Colon (tissue), 2 donors: ENCODE measurements around the gene ZBTB12.

Experiments used
- FAIRE-seq: peaks from 2 replicates; lab custom pipeline; 2012; peaks lifted over from hg19 to GRCh38; lab: Jason Lieb, UNC
- donor health status: control.
- donor health status: control.

The ZBTB12 gene

DNA sequence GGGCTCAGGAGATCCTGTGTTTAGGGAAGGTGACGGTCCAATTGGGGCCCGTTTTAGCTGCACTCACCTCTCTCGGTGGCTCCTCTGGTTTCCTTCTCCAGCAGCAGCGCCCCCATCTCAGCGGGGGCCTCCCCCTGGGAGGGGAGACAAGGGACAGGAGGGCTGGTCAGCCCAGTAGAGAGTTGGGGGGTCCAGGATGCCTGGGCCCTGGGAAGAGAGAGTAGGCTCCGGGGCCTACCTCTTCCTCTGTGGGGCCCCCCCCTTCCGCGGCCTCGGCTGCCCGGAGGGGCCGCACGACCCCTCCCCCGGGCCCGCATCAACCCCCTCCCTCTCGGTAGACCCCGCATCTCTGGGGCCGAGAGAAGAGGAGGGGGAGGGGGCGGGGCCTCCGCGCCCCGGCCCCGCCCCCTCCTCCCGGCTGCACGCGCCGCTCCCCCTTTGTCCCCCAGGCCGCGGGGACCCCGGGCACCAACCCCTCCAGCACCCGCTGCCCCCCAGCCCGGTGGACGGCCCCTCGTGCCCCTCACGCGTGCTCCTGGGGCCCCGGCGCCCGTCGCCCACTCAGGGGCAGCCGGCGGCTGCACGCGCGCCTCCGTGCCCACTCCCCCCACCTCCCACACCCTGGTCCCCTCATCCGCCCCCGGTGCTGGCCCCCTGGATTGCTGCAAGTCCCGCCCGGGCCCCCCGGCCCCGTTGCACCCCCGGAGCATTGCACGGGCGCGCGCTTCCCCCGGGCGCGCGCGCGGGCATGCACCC is 4.9 kb downstream of the ZBTB12 start:
- FAIRE-seq, result no peak

DNA sequence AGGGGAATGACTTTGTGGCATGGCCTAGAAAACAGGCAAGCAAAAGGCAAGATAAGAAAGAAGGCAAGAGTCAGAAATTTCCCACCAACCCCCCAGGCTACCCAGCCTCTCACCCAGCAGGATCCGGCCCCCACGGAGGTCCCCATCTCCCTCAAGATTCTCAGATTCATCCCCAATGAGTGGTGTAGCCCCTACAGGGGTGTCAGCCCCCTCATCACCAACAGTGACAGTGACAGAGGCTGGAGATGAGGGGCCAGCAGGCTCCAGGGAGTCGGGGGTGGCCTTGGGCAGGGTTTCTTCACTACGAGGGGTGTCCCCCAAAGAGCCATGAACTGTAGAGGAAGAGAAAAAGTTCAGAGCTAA is 5.4 kb downstream of the ZBTB12 start:
- FAIRE-seq, result no peak

DNA sequence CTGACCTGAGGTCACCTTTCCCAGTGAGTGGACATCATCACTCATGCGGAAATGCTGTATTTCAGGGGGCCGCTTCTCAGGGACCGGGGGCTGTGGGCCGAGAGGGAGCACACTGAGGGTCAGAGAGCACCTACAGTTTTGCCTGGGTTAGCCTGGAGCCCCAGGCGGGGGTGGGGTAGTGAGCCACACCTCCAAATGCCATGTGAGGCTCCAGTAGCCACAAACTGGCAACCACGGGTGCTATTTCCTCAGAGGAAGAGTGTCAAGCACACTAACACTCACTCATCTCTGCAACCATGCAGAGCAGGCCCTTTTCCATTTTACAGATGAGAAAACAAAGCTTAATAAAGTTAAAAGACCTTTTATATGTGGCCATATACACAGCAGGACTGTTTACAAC is 9.1 kb downstream of the ZBTB12 start:
- FAIRE-seq, result no peak

DNA sequence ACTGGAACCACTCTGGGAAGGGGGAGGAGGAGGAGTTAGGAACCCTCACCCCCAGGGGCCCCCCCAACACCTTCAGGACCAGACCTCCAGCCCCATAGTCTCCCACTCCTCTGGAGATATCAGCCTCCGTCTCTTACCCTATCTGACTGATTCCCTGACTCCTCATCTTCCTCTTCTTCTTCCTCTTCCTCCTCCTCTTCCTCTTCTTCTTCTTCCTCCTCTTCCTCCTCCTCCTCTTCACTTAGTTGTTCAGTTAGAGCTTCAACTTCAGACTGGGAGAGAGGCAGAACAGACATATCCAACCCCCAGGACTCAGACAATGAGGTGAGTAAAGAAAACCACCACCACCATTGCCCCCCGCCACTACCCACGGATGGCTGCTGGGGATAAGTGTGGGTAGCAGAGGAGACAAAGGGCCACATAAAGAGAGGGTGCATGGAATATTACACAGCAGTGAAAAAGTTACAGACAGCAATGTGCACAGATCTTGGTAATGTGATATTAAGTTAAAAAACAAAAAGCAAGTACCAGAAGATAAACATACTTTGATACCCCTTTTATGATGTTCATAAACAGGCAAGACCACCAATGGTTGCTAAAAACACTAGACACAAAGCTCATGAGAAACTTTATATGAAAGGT is 12.4 kb downstream of the ZBTB12 start:
- no peak for FAIRE-seq

DNA sequence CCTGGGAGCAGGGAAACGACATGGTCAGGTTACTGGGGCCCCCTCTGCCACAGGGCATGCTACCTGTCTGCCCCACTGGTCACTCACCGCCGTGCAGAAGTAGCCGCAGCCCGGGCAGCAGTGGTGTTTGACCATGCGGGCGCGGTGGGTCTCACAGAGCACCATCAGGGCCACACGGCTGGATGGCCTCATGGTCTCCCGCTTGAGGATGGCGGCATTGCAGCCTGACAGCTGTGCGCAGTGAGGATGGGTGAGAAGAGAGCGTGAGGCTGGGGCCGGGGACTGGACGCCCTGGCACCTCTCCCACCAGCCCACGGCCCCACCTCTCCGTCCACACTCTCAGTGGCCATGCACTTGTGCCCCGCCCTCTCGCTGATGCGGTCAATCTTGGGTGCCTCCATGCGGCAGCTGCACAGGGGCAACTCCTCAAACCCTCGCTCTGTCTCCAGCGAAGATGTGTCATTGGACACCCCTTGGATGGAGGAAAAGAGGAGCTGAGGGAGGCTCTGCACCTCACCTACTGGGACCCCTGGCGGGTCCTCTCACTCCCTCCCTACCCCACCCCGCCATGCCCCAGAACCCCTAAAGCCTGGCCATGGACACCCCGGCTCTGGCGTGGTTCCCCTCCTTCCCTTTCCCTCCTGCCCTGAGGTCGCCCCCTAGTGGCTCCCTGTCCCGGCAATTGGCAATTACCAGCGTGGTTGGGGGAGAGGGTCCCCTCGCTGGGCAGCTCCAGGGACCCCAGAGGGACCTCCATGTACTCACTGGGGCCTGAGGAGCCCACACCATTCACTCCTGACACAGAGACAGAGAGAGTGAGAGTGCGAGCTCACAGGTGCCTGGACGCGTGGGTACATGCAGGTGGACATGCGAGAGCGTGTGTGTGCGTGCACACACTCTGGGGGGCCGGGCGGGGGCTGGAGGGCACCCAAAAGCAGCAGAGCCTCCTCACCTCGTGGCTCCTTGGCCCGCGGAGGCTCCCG is 13.3 kb downstream of the ZBTB12 start:
- FAIRE-seq, result no peak

DNA sequence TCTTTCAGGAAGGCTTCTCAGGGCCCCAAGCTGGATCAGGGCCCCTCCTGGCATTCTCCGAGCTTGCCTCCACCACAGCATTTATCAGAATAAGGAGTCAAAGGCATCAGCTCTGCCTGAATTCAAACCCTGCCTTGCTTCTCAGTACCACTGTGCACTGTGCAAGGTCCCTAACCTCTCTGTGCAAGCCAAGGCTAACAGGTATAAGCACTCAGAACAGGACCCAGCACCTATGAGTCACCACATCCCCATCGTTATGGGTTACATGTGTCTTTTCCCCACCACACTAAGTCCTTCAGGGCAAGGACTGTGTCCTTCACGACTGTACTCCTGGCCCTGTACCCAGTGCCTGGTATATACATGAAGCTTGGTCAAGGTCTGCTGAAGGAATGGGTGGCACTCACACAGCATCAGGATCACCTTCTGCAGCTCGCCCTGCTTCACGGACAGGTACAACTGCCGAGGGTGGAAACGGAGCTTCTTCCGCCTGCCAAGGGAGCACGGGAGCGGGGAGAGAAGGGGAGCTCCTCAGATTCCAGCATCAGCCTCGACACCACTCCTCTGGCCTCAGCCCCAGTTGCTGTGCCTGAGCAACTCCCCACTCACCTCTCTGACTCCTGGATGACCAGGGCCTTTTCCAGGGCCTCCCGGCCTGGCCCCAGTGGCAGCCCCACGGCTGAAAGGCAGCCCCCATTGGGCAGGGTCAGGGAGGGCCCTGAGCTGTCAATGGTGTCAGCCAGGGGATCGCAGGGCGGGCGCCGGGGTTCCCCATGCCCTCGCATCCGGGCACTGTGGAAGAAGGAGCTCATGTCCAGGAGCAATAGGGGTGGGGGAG is 14.5 kb downstream of the ZBTB12 start:
- FAIRE-seq, result no peak

DNA sequence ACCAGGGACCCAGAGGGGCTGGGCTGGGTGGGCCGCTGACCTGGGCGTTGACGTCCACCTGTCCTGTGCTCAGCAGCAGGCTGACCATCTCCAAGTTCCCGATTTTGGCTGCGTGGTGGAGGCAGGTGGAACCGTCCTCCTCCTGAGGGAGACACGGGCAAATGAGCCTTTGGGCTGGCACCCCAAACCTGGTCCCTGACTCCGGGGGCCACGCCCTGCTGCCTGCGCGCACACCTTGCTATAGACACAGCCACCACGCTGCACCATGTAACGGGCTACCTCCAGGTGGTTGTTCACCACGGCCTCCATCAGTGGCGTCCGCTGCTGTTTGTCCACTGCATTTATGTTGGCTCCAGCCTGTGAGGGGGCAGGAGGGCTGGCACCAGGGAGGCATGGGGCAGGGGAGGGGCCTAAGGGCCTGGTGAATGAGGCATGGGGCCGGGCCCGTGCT is 15.3 kb downstream of the ZBTB12 start:
- no peak for FAIRE-seq

DNA sequence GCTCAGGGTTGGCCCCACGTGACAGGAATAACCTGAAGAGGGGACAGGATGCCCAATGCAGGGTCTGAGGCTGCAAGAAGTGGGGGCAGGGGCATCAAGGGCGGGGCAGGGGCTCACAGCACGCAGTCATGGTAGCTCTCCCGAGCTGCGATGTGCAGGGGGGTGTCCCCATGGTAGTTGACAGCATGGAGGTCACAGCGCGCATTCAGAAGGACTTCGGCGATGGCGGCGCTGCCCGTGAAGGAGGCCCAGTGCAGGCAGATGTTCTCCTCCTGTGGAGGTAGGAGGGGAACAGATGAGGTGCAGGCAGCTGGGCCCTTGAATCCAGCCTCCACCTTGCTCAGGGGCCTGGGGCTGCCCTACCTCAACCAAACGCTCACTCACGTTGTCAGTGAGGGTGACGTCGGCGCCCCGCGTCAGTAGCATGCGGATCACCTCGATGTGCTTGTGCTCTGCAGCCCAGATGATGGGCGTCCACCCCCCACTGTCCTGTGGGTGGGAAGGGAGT is 17.3 kb downstream of the ZBTB12 start:
- FAIRE-seq, result no peak

DNA sequence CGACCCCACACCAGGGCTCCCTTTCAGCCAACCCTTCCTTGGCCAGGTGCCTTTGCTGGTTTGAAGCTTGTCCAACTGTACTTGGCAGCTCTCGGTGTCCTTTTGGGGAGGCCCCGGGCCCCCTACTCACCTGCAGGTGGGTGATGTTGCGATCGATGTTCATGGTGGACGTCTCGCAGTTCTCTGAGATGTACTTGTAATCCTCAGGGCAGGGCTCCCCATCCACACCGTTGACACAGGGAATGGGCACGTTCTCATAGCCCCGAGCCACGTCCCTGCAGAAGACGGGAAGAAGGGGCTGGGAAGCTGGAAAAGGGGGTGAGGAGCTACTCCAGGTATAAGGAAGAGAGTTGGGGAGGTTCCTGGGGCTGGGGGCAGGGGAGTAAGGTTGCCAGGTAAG is 18.2 kb downstream of the ZBTB12 start:
- FAIRE-seq, result no peak

DNA sequence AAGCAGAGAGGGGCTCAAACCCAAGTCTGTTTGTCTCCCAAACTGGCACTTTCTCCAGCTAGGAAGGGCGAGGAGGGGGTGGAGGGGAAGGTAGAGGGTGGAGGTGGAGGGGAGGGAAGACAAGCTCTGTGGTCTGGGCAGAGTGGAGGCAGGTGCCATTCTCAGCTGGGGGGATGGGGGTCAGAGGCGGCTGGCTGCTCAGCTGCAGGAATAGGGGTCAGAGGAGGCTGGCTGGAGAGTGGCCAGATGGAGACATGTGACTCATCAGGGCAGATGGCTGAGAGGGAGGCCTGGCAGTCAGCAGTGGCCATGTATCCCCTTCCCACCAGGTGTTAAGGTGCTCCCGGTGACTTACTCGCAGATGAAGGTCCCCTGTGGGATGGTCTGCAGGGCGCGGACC is 19.5 kb downstream of the ZBTB12 start:
- no peak for FAIRE-seq

DNA sequence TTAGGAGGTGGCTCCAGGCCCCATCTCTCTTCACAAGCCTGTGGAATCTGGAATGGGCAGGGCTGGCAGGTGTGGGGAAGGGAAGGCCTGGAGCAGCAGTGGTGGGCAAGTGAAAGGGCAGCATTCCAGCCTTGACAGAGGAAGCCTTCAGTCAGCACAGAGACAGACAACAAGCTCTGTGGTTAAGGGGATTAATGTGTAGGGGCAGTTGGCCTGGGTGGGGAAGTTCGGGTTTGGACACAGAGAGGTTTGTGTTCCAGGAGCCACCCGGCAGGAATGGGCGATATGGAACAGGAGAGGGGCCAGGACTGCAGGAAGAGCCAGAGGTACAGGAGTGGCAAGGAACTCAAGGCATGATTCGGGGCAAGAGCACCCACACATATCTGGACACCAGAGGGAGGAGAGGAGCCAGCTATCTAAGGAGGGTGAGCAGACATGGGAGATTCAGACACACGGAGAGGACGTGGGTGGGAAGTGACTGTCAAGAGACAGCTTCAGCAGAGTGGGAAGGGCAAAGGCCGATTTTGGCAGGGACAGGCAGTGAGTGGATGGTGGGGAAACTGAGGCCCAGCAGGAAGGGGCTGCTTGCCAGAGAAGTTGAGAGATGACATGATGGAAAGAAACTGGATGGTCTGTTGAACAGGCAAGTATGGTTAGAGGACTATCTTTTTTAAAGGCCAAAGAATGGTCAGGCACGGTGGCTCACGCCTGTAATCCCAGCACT is 20.6 kb downstream of the ZBTB12 start:
- no peak for FAIRE-seq

DNA sequence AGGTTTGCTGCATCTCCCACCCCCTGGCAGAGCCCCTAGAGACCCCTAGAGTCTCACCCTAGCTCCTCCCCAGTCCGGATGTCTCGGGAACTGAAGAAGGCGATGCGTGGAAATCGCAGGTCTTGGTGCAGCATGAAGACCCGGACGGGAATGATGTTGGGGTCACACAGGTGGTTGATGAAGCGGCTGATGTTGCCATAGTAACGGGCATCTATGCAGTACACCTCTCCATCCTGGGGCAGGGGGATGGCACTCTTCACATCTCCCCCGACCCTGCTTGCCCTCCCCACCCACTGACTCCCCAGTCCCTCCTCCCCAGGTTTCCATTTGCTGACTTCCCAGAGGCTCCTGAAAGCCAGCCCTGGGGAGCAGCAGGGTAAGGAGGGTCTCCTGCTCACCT is 21.3 kb downstream of the ZBTB12 start:
- FAIRE-seq, result no peak

DNA sequence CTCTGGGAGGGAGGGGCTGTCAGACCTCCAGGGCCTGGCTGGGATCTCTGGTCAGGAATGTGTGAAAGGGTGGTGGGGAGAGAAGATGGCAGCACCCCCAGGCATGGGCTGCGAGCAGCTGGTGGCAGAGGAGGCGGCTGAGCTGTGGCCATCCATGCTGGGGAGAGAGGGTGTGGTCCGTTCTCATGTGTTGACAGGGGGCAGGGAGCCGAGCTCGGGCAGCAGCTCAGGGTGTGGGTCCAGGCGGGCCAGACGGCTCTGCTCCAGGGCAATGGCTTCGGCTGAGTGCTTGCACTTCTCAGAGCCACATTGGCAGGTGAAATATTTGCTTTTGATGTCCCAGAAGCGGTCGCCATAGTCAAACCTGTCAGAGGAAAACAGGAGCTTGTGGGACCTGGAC is 22.0 kb downstream of the ZBTB12 start:
- no peak for FAIRE-seq

DNA sequence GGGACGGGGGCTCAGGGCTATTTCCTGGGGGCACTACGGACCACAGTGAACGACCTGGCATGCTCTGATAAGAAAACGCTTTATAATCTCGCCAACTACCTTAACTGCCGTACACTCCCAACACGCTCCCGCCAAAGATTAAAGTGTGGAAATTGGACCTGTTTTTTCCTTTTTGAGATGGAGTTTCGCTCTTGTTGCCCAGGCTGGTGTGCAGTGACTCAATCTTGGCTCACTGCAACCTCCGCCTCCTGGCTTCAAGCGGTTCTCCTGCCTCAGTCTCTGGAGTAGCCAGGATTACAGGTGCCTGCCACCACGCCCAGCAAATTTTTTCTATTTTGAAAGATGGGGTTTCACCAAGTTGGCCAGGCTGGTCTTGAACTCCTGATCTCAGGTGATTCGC is 22.7 kb downstream of the ZBTB12 start:
- no peak for FAIRE-seq

DNA sequence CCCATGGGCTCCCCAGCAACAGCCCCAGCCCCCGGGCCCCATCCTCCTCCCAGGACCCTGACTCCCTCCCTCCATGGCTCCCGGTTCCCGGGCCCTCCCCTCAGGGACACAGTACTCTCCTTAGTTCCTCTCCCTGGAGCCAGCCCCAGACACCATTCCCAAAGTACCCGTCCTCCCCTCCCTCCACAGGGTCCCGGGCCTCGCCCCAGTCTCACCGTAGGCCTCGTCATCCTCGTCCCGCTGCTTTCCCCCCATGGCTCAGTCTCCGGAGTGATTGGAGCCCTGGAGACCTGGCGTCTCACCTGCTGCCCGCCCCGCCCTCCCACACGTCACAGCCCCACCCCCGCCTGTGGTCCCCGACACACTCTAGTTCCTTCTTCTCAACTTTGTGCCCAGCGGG is 23.2 kb downstream of the ZBTB12 start, which contains the start of gene SLC44A4:
TSS of gene SLC44A4 (minus strand) at position 272 of the 400 bp plus-strand sequence. CDS start at position 255, 17 bp downstream.
- no peak for FAIRE-seq

DNA sequence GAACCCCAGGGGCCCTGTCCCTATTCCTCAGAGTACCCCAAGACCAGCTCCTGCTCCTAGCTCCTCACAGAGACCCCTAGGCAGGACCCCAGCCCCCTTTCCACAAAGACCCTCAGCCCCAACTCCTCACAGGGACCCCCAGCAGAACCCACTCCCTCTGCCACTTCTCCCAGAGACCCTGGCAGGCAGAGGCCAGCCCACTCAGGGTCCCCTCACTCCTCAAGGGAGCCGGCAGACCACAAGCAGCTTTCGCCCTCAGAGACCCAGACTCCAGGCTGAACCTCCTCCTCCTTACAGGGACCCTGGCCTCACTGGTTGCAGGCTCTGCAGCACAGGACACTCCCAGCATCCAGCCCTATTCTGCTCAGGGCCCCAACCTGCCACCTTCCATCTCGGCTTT is 23.7 kb downstream of the ZBTB12 start:
- no peak for FAIRE-seq

DNA sequence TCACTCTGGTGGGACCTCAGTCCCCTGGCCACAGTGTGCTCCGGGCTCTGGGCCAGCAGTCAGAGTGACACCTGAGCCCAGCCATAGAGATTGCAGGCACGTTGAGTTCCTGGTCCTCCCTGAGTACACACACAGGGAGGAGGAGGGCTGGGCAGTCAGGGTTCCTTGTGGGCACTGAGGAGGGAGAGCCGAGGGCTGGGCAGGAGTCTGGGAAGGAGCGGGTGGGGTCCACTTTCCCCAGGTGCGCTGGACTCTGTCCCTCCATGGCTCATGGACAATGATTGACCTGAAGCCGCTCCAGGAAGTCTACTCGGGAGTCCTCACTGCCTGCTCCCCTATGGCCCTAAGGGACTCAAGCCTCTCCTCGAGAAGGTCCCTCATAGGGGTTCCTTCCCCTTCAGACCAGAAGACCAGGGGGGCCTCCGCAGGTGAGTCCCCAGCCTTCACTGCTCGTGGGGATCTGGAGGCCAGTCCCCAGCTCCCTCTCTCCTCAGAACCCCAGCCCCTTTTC is 24.2 kb downstream of the ZBTB12 start:
- FAIRE-seq, result no peak

DNA sequence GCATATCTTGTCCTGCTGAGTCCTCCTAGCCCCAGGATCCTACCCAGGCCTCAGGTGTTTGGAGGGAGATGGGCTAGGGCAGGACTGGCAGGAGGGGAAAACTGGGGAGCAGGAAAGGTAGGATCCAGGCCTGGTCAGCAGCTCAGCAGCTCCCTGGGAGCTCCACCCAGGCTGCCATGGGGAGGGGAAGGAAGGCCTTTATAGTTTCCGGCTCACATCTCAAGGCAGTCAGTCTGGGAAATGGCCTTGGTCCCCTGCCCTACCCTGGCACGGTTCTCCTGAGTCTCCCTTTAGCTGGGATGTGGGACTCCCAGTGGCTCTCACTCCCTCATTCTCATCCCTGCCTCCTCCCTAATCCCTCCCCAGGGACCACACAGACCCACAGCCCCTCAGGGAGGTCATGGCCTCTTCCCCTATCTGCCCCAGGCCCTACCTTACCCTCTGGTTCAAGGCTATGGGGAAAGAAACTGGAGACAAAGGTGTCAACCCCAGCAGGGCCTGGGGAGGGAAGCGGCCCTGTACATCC is 24.7 kb downstream of the ZBTB12 start:
- no peak for FAIRE-seq

DNA sequence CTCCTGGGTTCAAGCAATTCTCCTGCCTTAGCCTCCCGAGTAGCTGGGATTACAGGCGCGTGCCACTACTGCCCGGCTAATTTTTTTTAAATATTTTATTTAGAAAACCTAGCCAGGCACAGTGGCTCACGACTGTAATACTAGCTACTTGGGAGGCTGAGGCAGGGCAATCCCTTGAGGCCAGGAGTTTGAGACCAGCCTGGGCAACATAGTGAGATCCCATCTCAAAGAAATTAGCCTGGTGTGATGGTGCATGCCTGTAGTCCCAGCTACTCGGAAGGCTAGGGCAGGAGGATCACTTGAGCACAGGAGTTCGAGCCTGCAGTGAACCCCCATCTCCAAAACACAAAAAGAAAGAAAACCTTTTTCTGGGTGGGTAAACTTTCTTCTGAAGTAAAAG is 25.5 kb downstream of the ZBTB12 start:
- FAIRE-seq, result no peak

DNA sequence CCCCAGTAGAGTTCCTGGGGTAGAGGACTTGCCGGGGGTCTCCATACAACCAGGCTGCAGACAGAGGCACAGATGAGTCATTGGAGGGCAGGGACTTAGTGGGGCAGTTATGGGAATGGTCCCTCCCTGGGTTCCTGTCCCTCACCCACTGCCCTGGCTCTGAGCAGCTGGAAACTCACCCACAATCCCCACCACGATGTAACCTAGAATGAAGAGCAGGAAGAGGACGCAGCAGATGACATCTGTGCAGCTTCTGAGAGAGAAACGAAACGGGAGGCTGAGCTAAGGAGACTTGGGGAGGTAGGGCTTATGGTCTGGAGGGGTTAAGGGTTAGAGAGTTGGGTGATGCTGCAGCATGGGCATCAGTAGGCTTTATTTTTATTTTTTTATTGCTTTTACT is 26.0 kb downstream of the ZBTB12 start:
- no peak for FAIRE-seq
